ENCODE results near the gene RNF8.

- TF ChIP-seq SMAD3 (CRISPR knock-in tag; conservative IDR thresholded peaks at IDR 0.05) (no peak), RFX5 (IDR thresholded peaks at IDR 0.05; ENCODE audit: low read depth, low read length) (no peak), SNAPC5 (CRISPR knock-in tag; IDR thresholded peaks at IDR 0.05) (no peak), NFYB (IDR thresholded peaks at IDR 0.05; ENCODE audit: extremely low read depth, insufficient read length) (no peak), NR1H2 (CRISPR knock-in tag; IDR thresholded peaks at IDR 0.05) (no peak), CHD1 (IDR thresholded peaks at IDR 0.05; ENCODE audit: low read length) (no peak), ZNF174 (CRISPR knock-in tag; IDR thresholded peaks at IDR 0.05) (no peak), ELK1 (CRISPR knock-in tag; IDR thresholded peaks at IDR 0.05) (no peak), ARHGAP35 (IDR thresholded peaks at IDR 0.05; ENCODE audit: partially characterized antibody) (no peak), ZKSCAN1 (IDR thresholded peaks at IDR 0.05; ENCODE audit: low read depth, low read length) (no peak), SIN3A (IDR thresholded peaks at IDR 0.05; ENCODE audit: borderline replicate concordance in 2 of 2, control insufficient read depth in 1 of 2, low read depth in 2 of 2, low read length in 2 of 2) (no peak)
Measured at GRCh38 chr6:37317312-37318038, 36.3 kb upstream of the RNF8 start.
